Measurements from ENCODE around the gene FAM228A.

FAM228A gene

GRCh38 chr2:24199968-24200590, 25.2 kb downstream of the FAM228A start:
- H3K4me3 ChIP-seq (ENCODE audit: low read length): no peak overlapping the region
- no peaks in the 10 kb centered on the region for H3K27me3 ChIP-seq (ENCODE audit: insufficient read depth, low read length)
- H3K36me3 ChIP-seq (ENCODE audit: insufficient read depth, low read length): peaks cover 9% of the 10 kb centered on the region
- H2AFZ ChIP-seq (ENCODE audit: low read depth, low read length): no peak overlapping the region
- H3K9me3 ChIP-seq (ENCODE audit: low read length): peaks cover 2% of the 10 kb centered on the region
- H3K4me1 ChIP-seq (ENCODE audit: insufficient read depth, low read length): no peaks in the 10 kb centered on the region

DNA sequence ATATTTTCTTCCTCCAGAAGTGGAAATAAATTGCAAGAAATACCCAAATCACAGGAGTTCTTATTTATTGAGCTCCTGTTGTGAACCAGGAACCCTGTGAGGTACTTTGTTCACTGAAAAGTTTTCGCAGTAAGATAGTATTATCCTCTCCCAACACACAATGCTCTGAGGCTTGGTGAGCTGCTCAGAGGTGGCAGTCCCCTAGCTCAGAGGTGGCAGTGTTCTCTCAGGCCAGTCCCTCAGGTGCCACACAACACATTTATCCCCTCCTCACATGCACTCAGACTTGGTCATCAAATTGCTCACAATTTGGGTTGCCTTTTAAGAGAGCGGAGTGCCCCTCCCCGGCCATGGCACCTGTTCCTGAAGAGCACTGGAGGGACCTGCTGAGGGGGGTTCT, 25.9 kb downstream of the FAM228A start:
- Histone ChIP-seq H3K27me3 (ENCODE audit: insufficient read depth, low read length) (no peaks in the 10 kb centered on the region), H3K4me1 (ENCODE audit: insufficient read depth, low read length) (no peaks in the 10 kb centered on the region), H2AFZ (ENCODE audit: low read depth, low read length) (no peak overlapping the region), H3K9me3 (ENCODE audit: low read length) (peaks cover 2% of the 10 kb centered on the region), H3K36me3 (ENCODE audit: insufficient read depth, low read length) (peaks cover 9% of the 10 kb centered on the region), H3K4me3 (ENCODE audit: low read length) (no peak overlapping the region)

DNA sequence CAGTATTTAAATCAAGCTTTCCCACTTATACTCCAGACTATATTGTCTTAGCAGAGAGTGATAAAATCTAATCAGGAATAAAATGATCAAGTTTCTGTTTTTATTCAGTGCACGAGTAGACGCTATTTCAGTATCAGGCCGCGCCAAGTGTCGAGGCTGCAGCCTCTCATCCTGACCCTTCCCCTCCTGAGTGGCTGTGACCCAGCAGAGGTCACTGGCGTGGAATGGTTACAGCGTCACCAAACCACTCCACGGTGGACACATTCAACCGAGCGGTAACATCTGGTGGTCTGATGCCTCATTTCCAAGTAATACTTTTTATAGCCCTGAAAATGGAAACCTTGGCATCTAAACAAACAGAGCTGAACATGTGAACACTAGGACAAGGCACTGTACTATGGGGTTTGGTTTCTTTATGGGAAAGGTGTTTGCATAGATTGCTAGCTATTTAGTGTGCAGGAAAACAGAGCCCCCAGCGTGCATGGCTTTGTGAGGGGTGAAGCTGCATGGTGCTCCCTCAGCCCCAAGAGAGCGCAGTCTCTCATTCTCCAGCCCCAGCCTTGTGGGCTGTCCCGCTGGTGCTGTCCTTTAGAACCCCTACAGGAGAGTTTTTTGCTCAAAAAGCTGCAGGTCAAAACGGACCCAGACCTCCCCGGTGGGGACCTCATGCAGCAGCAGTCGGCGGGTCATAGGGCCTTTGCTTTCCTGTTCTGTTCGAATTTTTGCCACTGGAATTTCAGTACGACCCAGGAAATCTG, 28.4 kb downstream of the FAM228A start:
- Histone ChIP-seq H2AFZ (ENCODE audit: low read depth, low read length) (no peak overlapping the region), H3K4me3 (ENCODE audit: low read length) (no peak overlapping the region), H3K27me3 (ENCODE audit: insufficient read depth, low read length) (no peaks in the 10 kb centered on the region)

DNA sequence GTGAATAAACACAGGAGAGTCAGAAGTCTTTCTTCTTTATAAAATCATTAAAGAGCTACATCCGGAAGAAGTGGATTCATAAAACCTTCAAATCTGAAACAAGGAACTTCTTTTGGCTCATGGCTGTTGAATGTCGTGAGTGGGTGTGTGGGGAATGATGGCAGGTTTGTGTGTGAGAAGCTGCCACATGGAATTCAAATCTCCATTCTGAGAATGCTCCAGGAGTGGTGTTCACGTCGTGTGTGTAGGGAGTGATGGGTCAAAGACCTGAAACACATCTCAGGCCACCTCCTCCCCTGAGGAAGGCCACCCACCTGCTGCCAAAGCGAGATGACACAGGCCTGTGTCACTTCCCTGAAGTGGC, 28.9 kb downstream of the FAM228A start:
- Histone ChIP-seq H3K36me3 (ENCODE audit: insufficient read depth, low read length) (peaks cover 18% of the 10 kb centered on the region), H3K9me3 (ENCODE audit: low read length) (peaks cover 2% of the 10 kb centered on the region), H2AFZ (ENCODE audit: low read depth, low read length) (no peak overlapping the region), H3K27me3 (ENCODE audit: insufficient read depth, low read length) (no peaks in the 10 kb centered on the region), H3K4me3 (ENCODE audit: low read length) (no peak overlapping the region), H3K4me1 (ENCODE audit: insufficient read depth, low read length) (no peaks in the 10 kb centered on the region)

More for the DNA sequence above, 28.4 kb downstream of the FAM228A start:
- no peaks in the 10 kb centered on the region for H3K4me1 ChIP-seq (ENCODE audit: insufficient read depth, low read length)
- peaks cover 12% of the 10 kb centered on the region for H3K36me3 ChIP-seq (ENCODE audit: insufficient read depth, low read length)
- H3K9me3 ChIP-seq (ENCODE audit: low read length): peaks cover 2% of the 10 kb centered on the region

GRCh38 chr2:24204505-24204904, 29.7 kb downstream of the FAM228A start:
- Histone ChIP-seq H3K4me1 (ENCODE audit: insufficient read depth, low read length) (no peaks in the 10 kb centered on the region), H3K27me3 (ENCODE audit: insufficient read depth, low read length) (no peaks in the 10 kb centered on the region), H3K36me3 (ENCODE audit: insufficient read depth, low read length) (peaks cover 22% of the 10 kb centered on the region), H3K9me3 (ENCODE audit: low read length) (peaks cover 2% of the 10 kb centered on the region), H2AFZ (ENCODE audit: low read depth, low read length) (no peak overlapping the region), H3K4me3 (ENCODE audit: low read length) (no peak overlapping the region)

DNA sequence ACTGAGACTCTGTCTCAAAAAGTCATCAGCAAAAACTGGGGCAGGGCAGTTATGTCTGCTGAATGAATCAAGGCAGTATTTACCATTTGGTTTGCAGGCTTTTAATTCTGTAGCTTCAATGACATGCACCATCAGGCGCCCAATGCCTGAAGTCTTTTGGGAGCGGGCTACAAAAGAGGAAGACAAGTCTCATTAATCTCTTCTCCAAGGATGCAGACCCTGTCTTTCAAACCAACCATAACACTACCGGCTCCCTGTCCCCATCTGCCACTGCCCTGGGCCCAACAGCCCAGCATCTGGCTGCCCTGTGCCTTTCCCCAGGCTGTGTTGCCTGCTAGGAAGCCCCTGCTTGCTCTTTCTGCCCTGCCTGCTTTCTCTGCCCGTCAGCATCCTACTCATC, 30.3 kb downstream of the FAM228A start:
- Histone ChIP-seq H3K4me1 (ENCODE audit: insufficient read depth, low read length) (no peaks in the 10 kb centered on the region), H3K27me3 (ENCODE audit: insufficient read depth, low read length) (no peaks in the 10 kb centered on the region), H3K36me3 (ENCODE audit: insufficient read depth, low read length) (peaks cover 24% of the 10 kb centered on the region), H3K4me3 (ENCODE audit: low read length) (no peak overlapping the region), H2AFZ (ENCODE audit: low read depth, low read length) (no peak overlapping the region), H3K9me3 (ENCODE audit: low read length) (no peaks in the 10 kb centered on the region)

GRCh38 chr2:24206242-24206641, 31.4 kb downstream of the FAM228A start:
- no peaks in the 10 kb centered on the region for H3K9me3 ChIP-seq (ENCODE audit: low read length)
- H3K27me3 ChIP-seq (ENCODE audit: insufficient read depth, low read length): no peaks in the 10 kb centered on the region
- no peak overlapping the region for H3K4me3 ChIP-seq (ENCODE audit: low read length)
- no peak overlapping the region for H2AFZ ChIP-seq (ENCODE audit: low read depth, low read length)
- H3K4me1 ChIP-seq (ENCODE audit: insufficient read depth, low read length): no peaks in the 10 kb centered on the region
- peaks cover 29% of the 10 kb centered on the region for H3K36me3 ChIP-seq (ENCODE audit: insufficient read depth, low read length)

GRCh38 chr2:24206714-24207113, 31.9 kb downstream of the FAM228A start:
- H3K9me3 ChIP-seq (ENCODE audit: low read length): no peaks in the 10 kb centered on the region
- no peak overlapping the region for H2AFZ ChIP-seq (ENCODE audit: low read depth, low read length)
- H3K4me3 ChIP-seq (ENCODE audit: low read length): no peak overlapping the region
- H3K27me3 ChIP-seq (ENCODE audit: insufficient read depth, low read length): no peaks in the 10 kb centered on the region
- H3K4me1 ChIP-seq (ENCODE audit: insufficient read depth, low read length): no peaks in the 10 kb centered on the region
- H3K36me3 ChIP-seq (ENCODE audit: insufficient read depth, low read length): peaks cover 29% of the 10 kb centered on the region

GRCh38 chr2:24207359-24207758, 32.5 kb downstream of the FAM228A start:
- Histone ChIP-seq H3K4me1 (ENCODE audit: insufficient read depth, low read length) (no peaks in the 10 kb centered on the region), H3K4me3 (ENCODE audit: low read length) (no peak overlapping the region), H3K36me3 (ENCODE audit: insufficient read depth, low read length) (peaks cover 29% of the 10 kb centered on the region), H3K27me3 (ENCODE audit: insufficient read depth, low read length) (no peaks in the 10 kb centered on the region), H3K9me3 (ENCODE audit: low read length) (no peaks in the 10 kb centered on the region), H2AFZ (ENCODE audit: low read depth, low read length) (no peak overlapping the region)

DNA sequence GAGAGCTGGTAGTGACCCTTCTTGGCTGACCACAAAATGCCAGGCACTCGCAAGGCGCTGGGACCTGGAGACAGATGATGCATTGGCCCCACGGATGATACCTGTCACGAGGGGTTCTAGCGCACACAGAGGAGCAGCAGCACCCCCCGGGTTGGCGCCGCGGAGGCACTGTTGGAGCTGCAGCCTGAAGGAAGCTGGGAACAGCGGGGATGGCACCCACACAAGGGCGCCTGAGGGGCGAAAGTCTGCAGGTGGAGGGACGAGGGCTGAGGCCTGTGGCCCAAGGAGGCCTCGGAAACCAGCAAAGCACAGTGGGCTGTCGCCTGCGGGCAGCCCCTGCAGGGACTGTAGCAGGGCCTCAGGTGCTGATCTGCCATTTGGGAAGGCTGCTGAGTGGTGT, 33.6 kb downstream of the FAM228A start:
- Histone ChIP-seq H3K4me3 (ENCODE audit: low read length) (no peak overlapping the region), H3K4me1 (ENCODE audit: insufficient read depth, low read length) (no peaks in the 10 kb centered on the region), H3K9me3 (ENCODE audit: low read length) (no peaks in the 10 kb centered on the region), H2AFZ (ENCODE audit: low read depth, low read length) (no peak overlapping the region), H3K27me3 (ENCODE audit: insufficient read depth, low read length) (no peaks in the 10 kb centered on the region), H3K36me3 (ENCODE audit: insufficient read depth, low read length) (peaks cover 29% of the 10 kb centered on the region)

DNA sequence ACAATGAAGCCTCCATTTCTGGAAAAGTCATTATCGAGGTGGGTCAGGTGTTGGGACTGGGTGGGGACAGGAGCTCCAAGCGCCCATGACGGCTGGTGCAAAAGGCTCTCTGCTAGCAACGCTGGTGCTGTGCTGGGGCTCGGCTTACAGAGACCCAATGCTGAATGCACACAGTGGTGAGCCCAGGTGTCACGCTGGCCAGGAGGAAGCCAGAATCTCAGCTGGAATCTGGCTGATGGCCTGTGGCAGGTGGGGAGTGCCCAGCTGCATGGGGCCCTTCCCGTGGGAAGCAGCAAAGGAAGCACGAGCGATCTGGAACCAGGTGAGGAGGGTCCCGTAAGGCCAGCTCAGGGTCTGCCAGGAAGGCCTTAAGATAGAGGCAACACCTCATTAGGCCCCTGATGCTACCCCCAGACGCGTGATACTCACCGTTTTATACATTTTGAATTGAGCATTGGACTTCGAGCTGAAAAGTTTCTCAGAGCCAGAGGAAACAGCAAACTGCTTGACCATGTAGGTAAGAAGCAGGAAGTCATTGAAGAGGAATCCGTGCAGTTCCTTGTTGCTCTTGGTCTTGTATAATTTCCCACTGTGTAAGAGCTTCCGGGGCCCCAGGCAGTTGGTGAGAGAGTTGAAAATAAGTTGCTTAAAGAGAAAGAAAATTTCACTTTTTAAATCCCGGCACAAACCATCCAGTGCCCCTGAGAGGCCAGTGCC, 34.7 kb downstream of the FAM228A start:
- Histone ChIP-seq H2AFZ (ENCODE audit: low read depth, low read length) (no peak overlapping the region), H3K4me3 (ENCODE audit: low read length) (no peak overlapping the region), H3K27me3 (ENCODE audit: insufficient read depth, low read length) (no peaks in the 10 kb centered on the region), H3K4me1 (ENCODE audit: insufficient read depth, low read length) (no peaks in the 10 kb centered on the region), H3K36me3 (ENCODE audit: insufficient read depth, low read length) (peaks cover 21% of the 10 kb centered on the region), H3K9me3 (ENCODE audit: low read length) (no peaks in the 10 kb centered on the region)

DNA sequence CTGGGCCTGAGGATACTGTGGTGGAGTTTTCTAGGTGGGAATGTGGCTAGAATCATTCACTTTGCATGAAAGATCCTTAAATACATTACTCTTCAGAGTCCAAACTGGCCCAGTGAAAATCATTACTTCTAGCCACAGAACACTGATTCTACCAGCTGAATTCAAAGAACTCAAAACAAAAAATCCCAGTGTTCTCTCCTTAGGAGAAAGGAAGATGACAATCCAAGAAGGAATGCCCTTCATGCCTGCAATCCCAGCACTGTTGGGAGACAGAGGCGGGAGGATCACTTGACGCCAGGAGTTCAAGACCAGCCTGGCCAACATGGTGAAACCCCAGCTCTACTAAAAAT, 35.2 kb downstream of the FAM228A start:
- Histone ChIP-seq H3K36me3 (ENCODE audit: insufficient read depth, low read length) (peaks cover 20% of the 10 kb centered on the region), H2AFZ (ENCODE audit: low read depth, low read length) (no peak overlapping the region), H3K4me3 (ENCODE audit: low read length) (no peak overlapping the region), H3K9me3 (ENCODE audit: low read length) (no peaks in the 10 kb centered on the region), H3K4me1 (ENCODE audit: insufficient read depth, low read length) (no peaks in the 10 kb centered on the region), H3K27me3 (ENCODE audit: insufficient read depth, low read length) (no peaks in the 10 kb centered on the region)

DNA sequence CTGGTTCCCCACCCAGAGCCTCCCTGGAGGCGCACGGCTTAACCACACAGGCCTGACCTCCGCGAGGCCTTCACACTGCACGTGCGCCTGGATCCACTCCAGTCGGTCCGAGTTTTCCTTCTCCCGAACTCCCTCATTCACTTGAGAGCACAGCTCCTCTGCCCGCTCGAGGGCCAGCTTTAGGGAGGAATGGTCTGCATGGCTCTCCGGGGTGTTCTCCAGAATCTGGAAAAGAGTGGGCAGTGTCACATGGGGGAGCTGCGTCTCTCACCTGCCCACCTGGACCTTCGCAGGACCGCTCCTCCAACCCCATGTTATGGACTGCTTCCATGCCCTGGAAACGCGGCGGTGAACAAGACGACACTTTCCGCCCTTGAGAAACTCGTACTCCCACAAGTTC, 35.9 kb downstream of the FAM228A start:
- H3K9me3 ChIP-seq (ENCODE audit: low read length): no peaks in the 10 kb centered on the region
- H3K4me3 ChIP-seq (ENCODE audit: low read length): no peak overlapping the region
- H3K36me3 ChIP-seq (ENCODE audit: insufficient read depth, low read length): peaks cover 20% of the 10 kb centered on the region
- no peaks in the 10 kb centered on the region for H3K27me3 ChIP-seq (ENCODE audit: insufficient read depth, low read length)
- H2AFZ ChIP-seq (ENCODE audit: low read depth, low read length): no peak overlapping the region
- H3K4me1 ChIP-seq (ENCODE audit: insufficient read depth, low read length): no peaks in the 10 kb centered on the region

All from neuron (in vitro differentiated cells).